Measurements from ENCODE around the gene HCRT. TPM values are rescaled to one million over a fixed set of nuclear protein-coding genes. Genes with fewer than 3 reads are reported as not detected.

Gene HCRT
- total and polyA plus RNA-seq, 2 of the 4 experiments (the other 2 are of a cell fraction), result not detected

GRCh38 chr17:42233156-42233555, 47.9 kb upstream of the HCRT start:
- H4K5ac ChIP-seq (ENCODE audit: low read depth, low read length), result no peak overlapping the region
- in situ Hi-C loops (cut with MboI; ENCODE audit: low sequenced_read_pairs) (no loop called here), intact Hi-C loops (cut with micrococcal nuclease) (no loop called here), dilution Hi-C loops (cut with HindIII; ENCODE audit: low sequenced_read_pairs, unreplicated experiment) (no loop called here)
- no peak overlapping the region for H3K4me3 ChIP-seq (ENCODE audit: insufficient read depth, low read depth, low read length)
- no peak overlapping the region for H3K14ac ChIP-seq (replicated peaks; ENCODE audit: low read depth, low read length)
- DNase-seq, result peak; percentile 65
- H2AK9ac ChIP-seq (replicated peaks; ENCODE audit: low read depth, low read length, poor library complexity), result no peak overlapping the region
- no peak for ATAC-seq (ENCODE audit: low read depth)
- peaks cover 7% of the 10 kb centered on the region for H3K9me1 ChIP-seq (ENCODE audit: insufficient read depth, low read length)
- H3K79me1 ChIP-seq (ENCODE audit: low read depth in 1 of 2, low read length in 2 of 2), result peaks cover 27 to 72% of the 10 kb centered on the region in 2 experiments
- no peak overlapping the region for H4K8ac ChIP-seq (ENCODE audit: low read depth in 2 of 2, low read length in 2 of 2)
- peaks cover 2% of the 10 kb centered on the region for H3K4me1 ChIP-seq (ENCODE audit: control insufficient read depth, insufficient read depth, low read length)
- H2BK120ac ChIP-seq (ENCODE audit: low read depth, low read length), result no peak overlapping the region
- WGBS, 2 experiments (ENCODE audit: extremely low coverage in 2 of 2, insufficient read length in 1 of 2), result no CpG with 5 or more reads among the region's 5 CpGs
- H3K27me3 ChIP-seq (ENCODE audit: control insufficient read depth, insufficient read depth, low read length), result no peaks in the 10 kb centered on the region
- TF ChIP-seq CTCF (conservative IDR thresholded peaks at IDR 0.05; ENCODE audit: low read depth, low read length), result no peak
- no peak for TF ChIP-seq POLR2A (IDR thresholded peaks at IDR 0.05; ENCODE audit: low read depth, low read length)
- TF ChIP-seq CHD1 (IDR thresholded peaks at IDR 0.05; ENCODE audit: low read depth, low read length), result no peak
- no peak for TF ChIP-seq RCOR1 (IDR thresholded peaks at IDR 0.05; ENCODE audit: insufficient replicate concordance, low read length)
- TF ChIP-seq CEBPB (IDR thresholded peaks at IDR 0.05; ENCODE audit: low read depth, low read length), result peak; percentile 72
- no peak for TF ChIP-seq RFX5 (IDR thresholded peaks at IDR 0.05; ENCODE audit: low read depth, low read length)
- TF ChIP-seq ELK1 (IDR thresholded peaks at IDR 0.05; ENCODE audit: borderline replicate concordance, low read depth, low read length), result no peak
- TF ChIP-seq RAD21 (IDR thresholded peaks at IDR 0.05; ENCODE audit: low read length), result no peak
- H2BK15ac ChIP-seq (ENCODE audit: low read depth, low read length), result no peak overlapping the region
- no peak overlapping the region for H2BK20ac ChIP-seq (ENCODE audit: low read depth, low read length)
- peaks cover 20% of the 10 kb centered on the region for H4K20me1 ChIP-seq (ENCODE audit: insufficient read depth, low read length)
- H3K9me3 ChIP-seq (ENCODE audit: control insufficient read depth, insufficient read depth, low read length), result no peaks in the 10 kb centered on the region
- no TSS peak for BruUV-seq (replicated peaks)
- H3K4me2 ChIP-seq (ENCODE audit: low read depth, low read length), result no peak overlapping the region
- H4K91ac ChIP-seq (ENCODE audit: insufficient read depth, low read depth, low read length), result no peak overlapping the region
- ChIA-PET CTCF (no interaction called here), POLR2A (ENCODE audit: unreplicated experiment) (no interaction called here)
- H2BK5ac ChIP-seq (ENCODE audit: low read depth, low read length, poor library complexity, severe bottlenecking), result no peak overlapping the region
- no peak overlapping the region for H3K27ac ChIP-seq (ENCODE audit: insufficient read depth, low read length)
- no peak overlapping the region for H3K56ac ChIP-seq (ENCODE audit: extremely low read depth, insufficient read depth, low read length)
- H3K18ac ChIP-seq (ENCODE audit: low read depth, low read length), result no peak overlapping the region
- H3K4ac ChIP-seq (ENCODE audit: low read depth, low read length), result no peak overlapping the region
- no peak overlapping the region for H2AK5ac ChIP-seq (ENCODE audit: low read depth, low read length)
- peaks cover 1% of the 10 kb centered on the region; the same call in 1 of the 2 replicates for H3K36me3 ChIP-seq (ENCODE audit: control insufficient read depth, insufficient read depth, low read length)
- H3K23ac ChIP-seq (ENCODE audit: low read depth, low read length), result no peak overlapping the region
- H2AFZ ChIP-seq (replicated peaks; ENCODE audit: low read length, poor library complexity), result no peak overlapping the region
- no peak overlapping the region for H3K9ac ChIP-seq (ENCODE audit: low read depth, low read length)

Measured in IMR-90 (cell line).